ENCODE data around the gene CAPRIN1.
"Not testable (repeated sequence)": the region's sequence is repeated elsewhere in the genome, so short reads cannot be mapped to it uniquely, and the experiment has no call there.

The CAPRIN1 gene

GRCh38 chr11:34052036-34052607 lies 591 bp downstream of the CAPRIN1 start:
- H3K9me3 ChIP-seq (replicated peaks in 1 of 2; ENCODE audit: control insufficient read depth in 2 of 2, insufficient read depth in 1 of 2, low read depth in 1 of 2, low read length in 2 of 2) = peaks cover 0 to 4% of the 10 kb centered on the region in 2 donors
- WGBS, 2 donors (ENCODE audit: extremely low coverage in 2 of 2, insufficient read length in 2 of 2, insufficient replicate concordance in 1 of 2) = no CpG with 5 or more reads among the region's 82 CpGs
- H3K27ac ChIP-seq (replicated peaks; ENCODE audit: low read length) = peak overlapping the region; percentile 98
- peaks cover 0 to 45% of the 10 kb centered on the region in 2 donors for H3K36me3 ChIP-seq (replicated peaks in 1 of 2; ENCODE audit: control insufficient read depth in 2 of 2, insufficient read depth in 2 of 2, low read length in 2 of 2)
- H3K4me3 ChIP-seq (ENCODE audit: low read length in 2 of 2) = peak overlapping the region; percentile 69 to 90
- no peaks in the 10 kb centered on the region for H3K27me3 ChIP-seq (ENCODE audit: control insufficient read depth in 3 of 3, insufficient read depth in 3 of 3, low read depth in 1 of 3, low read length in 3 of 3)
- H4K8ac ChIP-seq (ENCODE audit: low read depth, low read length) = no peak overlapping the region
- H3K4me2 ChIP-seq (ENCODE audit: insufficient read depth, low read length, poor library complexity, severe bottlenecking) = peak overlapping the region; percentile 73
- H2BK12ac ChIP-seq (ENCODE audit: low read length) = no peak overlapping the region
- H2BK120ac ChIP-seq (ENCODE audit: low read depth, low read length) = peak overlapping the region; percentile 96
- H2BK15ac ChIP-seq (ENCODE audit: low read length) = peak overlapping the region; percentile 97
- DNase-seq (ENCODE audit: low spot score) = peak; percentile 88
- peak overlapping the region; percentile 96 for H3K23ac ChIP-seq (ENCODE audit: low read depth, low read length, poor library complexity)
- H3K4me1 ChIP-seq (ENCODE audit: control insufficient read depth in 2 of 2, insufficient read depth in 1 of 2, low read depth in 1 of 2, low read length in 2 of 2) = peaks cover 0 to 7% of the 10 kb centered on the region in 2 donors
- H2AFZ ChIP-seq (ENCODE audit: low read length) = peak overlapping the region; percentile 93
- H3K9ac ChIP-seq (ENCODE audit: low read depth, low read length, poor library complexity) = peak overlapping the region; percentile 97
- H3K4ac ChIP-seq (ENCODE audit: low read length) = no peak overlapping the region
- H3K18ac ChIP-seq (ENCODE audit: low read length) = peak overlapping the region; percentile 99
- H2AK5ac ChIP-seq (ENCODE audit: low read depth, low read length) = peak overlapping the region; percentile 100
- H3K14ac ChIP-seq (ENCODE audit: low read length) = no peak overlapping the region
- H3K79me1 ChIP-seq (ENCODE audit: low read depth, low read length) = peaks cover 6% of the 10 kb centered on the region
- H2BK5ac ChIP-seq (ENCODE audit: low read length) = peak overlapping the region; percentile 96
- no peak overlapping the region for H4K91ac ChIP-seq (ENCODE audit: low read depth, low read length, poor library complexity)

GRCh38 chr11:34052608-34053160 lies 1.2 kb downstream of the CAPRIN1 start:
- Histone ChIP-seq H3K14ac (ENCODE audit: low read length) (peak overlapping the region; percentile 97), H3K27me3 (ENCODE audit: control insufficient read depth in 3 of 3, insufficient read depth in 3 of 3, low read depth in 1 of 3, low read length in 3 of 3) (no peaks in the 10 kb centered on the region), H3K4me3 (ENCODE audit: low read length in 2 of 2) (peak overlapping the region; percentile 69 to 90), H3K4me1 (ENCODE audit: control insufficient read depth in 2 of 2, insufficient read depth in 1 of 2, low read depth in 1 of 2, low read length in 2 of 2) (peaks cover 0 to 7% of the 10 kb centered on the region in 2 donors), H3K9me3 (replicated peaks in 1 of 2; ENCODE audit: control insufficient read depth in 2 of 2, insufficient read depth in 1 of 2, low read depth in 1 of 2, low read length in 2 of 2) (peaks cover 0 to 4% of the 10 kb centered on the region in 2 donors), H4K91ac (ENCODE audit: low read depth, low read length, poor library complexity) (no peak overlapping the region), H3K27ac (replicated peaks; ENCODE audit: low read length) (peak overlapping the region; percentile 98), H3K79me1 (ENCODE audit: low read depth, low read length) (peaks cover 6% of the 10 kb centered on the region), H2BK120ac (ENCODE audit: low read depth, low read length) (peak overlapping the region; percentile 96), H2AFZ (ENCODE audit: low read length) (peak overlapping the region; percentile 72), H3K36me3 (replicated peaks in 1 of 2; ENCODE audit: control insufficient read depth in 2 of 2, insufficient read depth in 2 of 2, low read length in 2 of 2) (peaks cover 0 to 51% of the 10 kb centered on the region in 2 donors), H3K4ac (ENCODE audit: low read length) (peak overlapping the region; percentile 17), H3K4me2 (ENCODE audit: insufficient read depth, low read length, poor library complexity, severe bottlenecking) (peak overlapping the region; percentile 73), H3K18ac (ENCODE audit: low read length) (peak overlapping the region; percentile 99), H2BK5ac (ENCODE audit: low read length) (peak overlapping the region; percentile 94), H2BK15ac (ENCODE audit: low read length) (peak overlapping the region; percentile 92), H4K8ac (ENCODE audit: low read depth, low read length) (no peak overlapping the region), H3K9ac (ENCODE audit: low read depth, low read length, poor library complexity) (peak overlapping the region; percentile 97), H2BK12ac (ENCODE audit: low read length) (no peak overlapping the region), H3K23ac (ENCODE audit: low read depth, low read length, poor library complexity) (peak overlapping the region; percentile 96), H2AK5ac (ENCODE audit: low read depth, low read length) (peak overlapping the region; percentile 100)
- peak; percentile 15 for DNase-seq (ENCODE audit: low spot score)
- no CpG with 5 or more reads among the region's 40 CpGs for WGBS, 2 donors (ENCODE audit: extremely low coverage in 2 of 2, insufficient read length in 2 of 2, insufficient replicate concordance in 1 of 2)

GRCh38 chr11:34053161-34053686 lies 1.7 kb downstream of the CAPRIN1 start:
- no peak overlapping the region for H4K8ac ChIP-seq (ENCODE audit: low read depth, low read length)
- H3K18ac ChIP-seq (ENCODE audit: low read length) = peak overlapping the region; percentile 99
- no peaks in the 10 kb centered on the region for H3K27me3 ChIP-seq (ENCODE audit: control insufficient read depth in 3 of 3, insufficient read depth in 3 of 3, low read depth in 1 of 3, low read length in 3 of 3)
- peaks cover 0 to 54% of the 10 kb centered on the region in 2 donors for H3K36me3 ChIP-seq (replicated peaks in 1 of 2; ENCODE audit: control insufficient read depth in 2 of 2, insufficient read depth in 2 of 2, low read length in 2 of 2)
- H3K9me3 ChIP-seq (replicated peaks in 1 of 2; ENCODE audit: control insufficient read depth in 2 of 2, insufficient read depth in 1 of 2, low read depth in 1 of 2, low read length in 2 of 2) = peaks cover 0 to 4% of the 10 kb centered on the region in 2 donors
- peak; percentile 54 for DNase-seq (ENCODE audit: low spot score)
- peak overlapping the region; percentile 92 for H2BK15ac ChIP-seq (ENCODE audit: low read length)
- H3K4me3 ChIP-seq (ENCODE audit: low read length in 2 of 2) = peak overlapping the region; percentile 69 to 90
- H3K9ac ChIP-seq (ENCODE audit: low read depth, low read length, poor library complexity) = peak overlapping the region; percentile 97
- peak overlapping the region; percentile 17 for H3K4ac ChIP-seq (ENCODE audit: low read length)
- H3K23ac ChIP-seq (ENCODE audit: low read depth, low read length, poor library complexity) = peak overlapping the region; percentile 96
- peaks cover 6% of the 10 kb centered on the region for H3K79me1 ChIP-seq (ENCODE audit: low read depth, low read length)
- H4K91ac ChIP-seq (ENCODE audit: low read depth, low read length, poor library complexity) = no peak overlapping the region
- H2AK5ac ChIP-seq (ENCODE audit: low read depth, low read length) = peak overlapping the region; percentile 100
- WGBS, 2 donors (ENCODE audit: extremely low coverage in 2 of 2, insufficient read length in 2 of 2, insufficient replicate concordance in 1 of 2) = no CpG with 5 or more reads among the region's 24 CpGs
- peak overlapping the region; percentile 73 for H3K4me2 ChIP-seq (ENCODE audit: insufficient read depth, low read length, poor library complexity, severe bottlenecking)
- H2AFZ ChIP-seq (ENCODE audit: low read length) = peak overlapping the region; percentile 58
- peak overlapping the region; percentile 97 for H3K14ac ChIP-seq (ENCODE audit: low read length)
- H3K4me1 ChIP-seq (ENCODE audit: control insufficient read depth in 2 of 2, insufficient read depth in 1 of 2, low read depth in 1 of 2, low read length in 2 of 2) = peaks cover 0 to 7% of the 10 kb centered on the region in 2 donors
- H2BK5ac ChIP-seq (ENCODE audit: low read length) = peak overlapping the region; percentile 94
- peak overlapping the region; percentile 98 for H3K27ac ChIP-seq (replicated peaks; ENCODE audit: low read length)
- no peak overlapping the region for H2BK12ac ChIP-seq (ENCODE audit: low read length)
- peak overlapping the region; percentile 96 for H2BK120ac ChIP-seq (ENCODE audit: low read depth, low read length)

- not testable (repeated sequence) for H3K27ac ChIP-seq (replicated peaks; ENCODE audit: low read length); H2AFZ ChIP-seq (ENCODE audit: low read length); H2BK15ac ChIP-seq (ENCODE audit: low read length); H3K4me1 ChIP-seq (ENCODE audit: control insufficient read depth in 2 of 2, insufficient read depth in 1 of 2, low read depth in 1 of 2, low read length in 2 of 2); H3K27me3 ChIP-seq (ENCODE audit: control insufficient read depth in 3 of 3, insufficient read depth in 3 of 3, low read depth in 1 of 3, low read length in 3 of 3); H2BK12ac ChIP-seq (ENCODE audit: low read length); H3K9ac ChIP-seq (ENCODE audit: low read depth, low read length, poor library complexity); H3K14ac ChIP-seq (ENCODE audit: low read length); H3K23ac ChIP-seq (ENCODE audit: low read depth, low read length, poor library complexity); H4K91ac ChIP-seq (ENCODE audit: low read depth, low read length, poor library complexity); H3K79me1 ChIP-seq (ENCODE audit: low read depth, low read length); DNase-seq (ENCODE audit: low spot score); H3K18ac ChIP-seq (ENCODE audit: low read length); H2BK120ac ChIP-seq (ENCODE audit: low read depth, low read length); H3K4ac ChIP-seq (ENCODE audit: low read length); H2BK5ac ChIP-seq (ENCODE audit: low read length); H2AK5ac ChIP-seq (ENCODE audit: low read depth, low read length); H4K8ac ChIP-seq (ENCODE audit: low read depth, low read length)
- peaks cover 0 to 65% of the 10 kb centered on the region in 2 donors for H3K36me3 ChIP-seq (replicated peaks in 1 of 2; ENCODE audit: control insufficient read depth in 2 of 2, insufficient read depth in 2 of 2, low read length in 2 of 2)
- H3K9me3 ChIP-seq (replicated peaks in 1 of 2; ENCODE audit: control insufficient read depth in 2 of 2, insufficient read depth in 1 of 2, low read depth in 1 of 2, low read length in 2 of 2) = peaks cover 0 to 12% of the 10 kb centered on the region in 2 donors
- peak overlapping the region; percentile 33 for H3K4me2 ChIP-seq (ENCODE audit: insufficient read depth, low read length, poor library complexity, severe bottlenecking)
- peak overlapping the region in 1 of 2 donors; percentile 69 for H3K4me3 ChIP-seq (ENCODE audit: low read length in 2 of 2)
- WGBS, 2 donors (ENCODE audit: extremely low coverage in 2 of 2, insufficient read length in 2 of 2, insufficient replicate concordance in 1 of 2) = no CpG with 5 or more reads among the region's 11 CpGs
These were observed 2.8 kb downstream of the CAPRIN1 start for GRCh38 chr11:34054351-34054750.

Data from neuronal stem cell (in vitro differentiated cells).